WERI-Rb-1 (cell line): ENCODE results near the gene SPTB.

Experiments used
- DNase-seq: peaks from one replicate; pipeline ENCODE4 v3.0.0-alpha.2; 2020
- H3K27ac ChIP-seq: fragments of 250-450 bp; sonication (Bioruptor Pico); 2 replicates; pipeline ENCODE4 v1.5.1; 2020; ENCODE audit warnings: mild to moderate bottlenecking, moderate library complexity
- H3K27me3 ChIP-seq: fragments of 250-450 bp; sonication (Bioruptor Pico); 2 replicates; pipeline ENCODE4 v1.5.1; 2021; ENCODE audit warnings: mild to moderate bottlenecking, low read depth, moderate library complexity; ENCODE audit not compliant: insufficient read depth, severe bottlenecking
- H3K36me3 ChIP-seq: fragments of 250-450 bp; sonication (Bioruptor Pico); 2 replicates; pipeline ENCODE4 v1.5.1; 2020; ENCODE audit warnings: mild to moderate bottlenecking, moderate library complexity
- H3K4me3 ChIP-seq: 2 replicates; pipeline ENCODE4 v1.5.1; 2011; ENCODE audit warnings: low read depth, mild to moderate bottlenecking, control low read depth, low read length
- H3K9me3 ChIP-seq: fragments of 250-450 bp; sonication (Bioruptor Pico); 2 replicates; pipeline ENCODE4 v1.5.1; 2021; ENCODE audit warnings: mild to moderate bottlenecking, moderate library complexity; ENCODE audit not compliant: severe bottlenecking
- TF ChIP-seq, protein P1 (sequence below): IDR thresholded peaks from 2 replicates; pipeline ENCODE4 v1.5.1; 2011; ENCODE audit warnings: low read depth, mild to moderate bottlenecking, control low read depth, inconsistent platforms, low read length

SPTB gene

DNA sequence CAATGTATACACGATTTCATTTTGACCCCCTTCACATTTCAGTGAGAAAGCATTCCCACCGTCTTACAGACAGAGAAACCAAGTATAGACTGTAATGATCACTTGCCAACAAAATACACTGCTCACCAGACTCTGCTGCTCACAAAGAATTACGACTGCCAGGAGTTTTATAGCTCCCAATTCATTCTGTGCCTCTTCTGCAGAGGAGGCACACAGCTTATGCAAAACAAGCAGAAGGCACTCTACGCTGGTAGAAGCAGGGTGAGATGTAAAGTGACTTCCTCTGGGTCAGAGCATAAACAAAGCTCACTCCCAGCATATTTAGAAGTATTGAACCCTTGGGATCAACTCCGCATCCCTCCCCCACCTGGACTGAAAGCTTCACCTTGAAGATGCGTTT, 14.6 kb downstream of the SPTB start:
- no peak for DNase-seq
- Histone ChIP-seq H3K36me3 (no peaks in the 10 kb centered on the region), H3K4me3 (no peak overlapping the region), H3K27me3 (no peaks in the 10 kb centered on the region), H3K9me3 (no peaks in the 10 kb centered on the region), H3K27ac (no peak overlapping the region)
- TF ChIP-seq, protein P1, sequence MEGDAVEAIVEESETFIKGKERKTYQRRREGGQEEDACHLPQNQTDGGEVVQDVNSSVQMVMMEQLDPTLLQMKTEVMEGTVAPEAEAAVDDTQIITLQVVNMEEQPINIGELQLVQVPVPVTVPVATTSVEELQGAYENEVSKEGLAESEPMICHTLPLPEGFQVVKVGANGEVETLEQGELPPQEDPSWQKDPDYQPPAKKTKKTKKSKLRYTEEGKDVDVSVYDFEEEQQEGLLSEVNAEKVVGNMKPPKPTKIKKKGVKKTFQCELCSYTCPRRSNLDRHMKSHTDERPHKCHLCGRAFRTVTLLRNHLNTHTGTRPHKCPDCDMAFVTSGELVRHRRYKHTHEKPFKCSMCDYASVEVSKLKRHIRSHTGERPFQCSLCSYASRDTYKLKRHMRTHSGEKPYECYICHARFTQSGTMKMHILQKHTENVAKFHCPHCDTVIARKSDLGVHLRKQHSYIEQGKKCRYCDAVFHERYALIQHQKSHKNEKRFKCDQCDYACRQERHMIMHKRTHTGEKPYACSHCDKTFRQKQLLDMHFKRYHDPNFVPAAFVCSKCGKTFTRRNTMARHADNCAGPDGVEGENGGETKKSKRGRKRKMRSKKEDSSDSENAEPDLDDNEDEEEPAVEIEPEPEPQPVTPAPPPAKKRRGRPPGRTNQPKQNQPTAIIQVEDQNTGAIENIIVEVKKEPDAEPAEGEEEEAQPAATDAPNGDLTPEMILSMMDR: no peak

- Histone ChIP-seq H3K27me3 (no peaks in the 10 kb centered on the region), H3K4me3 (no peak overlapping the region), H3K36me3 (no peaks in the 10 kb centered on the region), H3K27ac (no peak overlapping the region), H3K9me3 (no peaks in the 10 kb centered on the region)
- DNase-seq: no peak
- TF ChIP-seq, protein P1: no peak
These were observed 15.4 kb downstream of the SPTB start for GRCh38 chr14:64864258-64864657.

DNA sequence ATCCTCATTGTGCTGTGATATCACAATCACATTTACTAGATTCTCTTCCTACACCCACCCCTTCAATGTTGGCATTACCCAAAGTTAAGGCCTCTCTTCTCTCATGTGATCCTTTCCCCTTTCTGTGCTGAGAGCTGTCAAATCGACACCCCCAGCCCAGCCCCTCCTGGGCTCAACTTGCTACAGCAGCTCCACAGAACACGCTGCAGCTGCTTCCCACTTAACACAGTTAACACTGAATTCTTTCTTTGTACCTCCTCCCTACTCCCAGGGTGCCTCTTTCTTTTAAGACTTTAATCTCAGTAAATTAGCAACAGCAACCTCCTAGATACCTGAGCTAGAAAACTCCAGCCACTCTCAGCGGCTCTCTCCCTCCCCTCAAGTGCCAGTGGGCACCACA, 17.8 kb downstream of the SPTB start:
- Histone ChIP-seq H3K4me3 (no peak overlapping the region), H3K27ac (no peak overlapping the region), H3K9me3 (no peaks in the 10 kb centered on the region), H3K27me3 (no peaks in the 10 kb centered on the region), H3K36me3 (no peaks in the 10 kb centered on the region)
- no peak for DNase-seq
- TF ChIP-seq, protein P1: no peak

- H3K9me3 ChIP-seq: no peaks in the 10 kb centered on the region
- H3K27me3 ChIP-seq: no peaks in the 10 kb centered on the region
- H3K27ac ChIP-seq: no peak overlapping the region
- DNase-seq: no peak
- no peak overlapping the region for H3K4me3 ChIP-seq
- TF ChIP-seq, protein P1: no peak
- no peaks in the 10 kb centered on the region for H3K36me3 ChIP-seq
These were observed 19.7 kb downstream of the SPTB start for GRCh38 chr14:64860039-64860438.

DNA sequence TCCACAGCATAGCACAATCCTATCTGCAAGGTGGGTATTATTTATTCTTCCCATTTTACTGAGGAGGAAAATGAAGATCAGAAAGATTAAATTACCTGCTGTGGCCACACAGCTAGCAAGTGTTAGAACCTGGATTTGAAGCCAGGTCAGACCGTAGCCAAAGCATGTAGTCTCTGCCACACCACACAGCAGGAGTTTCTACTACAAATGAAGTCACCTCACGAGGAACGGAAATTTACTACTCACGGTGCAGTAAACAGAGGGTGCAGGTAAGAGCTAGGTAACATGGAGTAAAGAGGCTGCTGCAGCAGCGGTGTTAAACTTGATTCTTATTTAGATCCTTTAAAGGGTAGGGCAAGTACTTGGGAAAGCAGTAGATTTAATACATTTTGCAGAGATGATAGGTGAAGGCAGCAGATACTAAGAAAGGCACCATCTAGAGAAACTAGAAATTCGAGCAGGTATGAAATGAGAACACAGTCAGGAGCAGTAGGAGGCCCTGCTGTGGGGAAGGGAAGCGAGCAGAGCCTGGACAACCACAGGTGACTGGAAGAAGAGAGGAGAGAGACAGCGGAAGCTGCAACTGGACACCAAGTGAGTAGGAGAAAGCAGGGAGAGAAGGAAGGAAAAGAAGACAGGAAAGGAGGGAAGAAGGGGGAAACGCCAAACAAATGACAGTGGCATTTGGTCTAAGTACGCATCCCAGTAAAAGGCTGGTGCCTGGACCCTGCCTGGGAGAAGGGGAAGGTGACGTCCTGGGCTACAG, 21.5 kb downstream of the SPTB start:
- Histone ChIP-seq H3K4me3 (no peak overlapping the region), H3K27ac (no peak overlapping the region), H3K9me3 (no peaks in the 10 kb centered on the region), H3K27me3 (no peaks in the 10 kb centered on the region), H3K36me3 (no peaks in the 10 kb centered on the region)
- TF ChIP-seq, protein P1: no peak
- no peak for DNase-seq
